Peyer's patch (tissue), 4 donors: ENCODE results near the gene GGA1.

Source experiments
- POLR2A ChIP-seq, 2 donors: fragments of 450-650 bp; IDR thresholded peaks; one replicate each; pipeline ENCODE4 v1.5.1; 2017; ENCODE audit warnings: antibody characterized with exemption in 2 of 2, mild to moderate bottlenecking in 2 of 2, moderate library complexity in 2 of 2
- TF ChIP-seq, protein P1 (sequence below), 6 experiments: fragments of 450-650 bp in 4 of 6; fragments of 200-600 bp in 2 of 6; sonication (generic) in 1 of 6; IDR thresholded peaks; one replicate each; pipeline ENCODE4 v1.5.1; 2017 to 2019; ENCODE audit warnings: antibody characterized with exemption in 6 of 6, mild to moderate bottlenecking in 3 of 6, moderate library complexity in 1 of 6

DNA sequence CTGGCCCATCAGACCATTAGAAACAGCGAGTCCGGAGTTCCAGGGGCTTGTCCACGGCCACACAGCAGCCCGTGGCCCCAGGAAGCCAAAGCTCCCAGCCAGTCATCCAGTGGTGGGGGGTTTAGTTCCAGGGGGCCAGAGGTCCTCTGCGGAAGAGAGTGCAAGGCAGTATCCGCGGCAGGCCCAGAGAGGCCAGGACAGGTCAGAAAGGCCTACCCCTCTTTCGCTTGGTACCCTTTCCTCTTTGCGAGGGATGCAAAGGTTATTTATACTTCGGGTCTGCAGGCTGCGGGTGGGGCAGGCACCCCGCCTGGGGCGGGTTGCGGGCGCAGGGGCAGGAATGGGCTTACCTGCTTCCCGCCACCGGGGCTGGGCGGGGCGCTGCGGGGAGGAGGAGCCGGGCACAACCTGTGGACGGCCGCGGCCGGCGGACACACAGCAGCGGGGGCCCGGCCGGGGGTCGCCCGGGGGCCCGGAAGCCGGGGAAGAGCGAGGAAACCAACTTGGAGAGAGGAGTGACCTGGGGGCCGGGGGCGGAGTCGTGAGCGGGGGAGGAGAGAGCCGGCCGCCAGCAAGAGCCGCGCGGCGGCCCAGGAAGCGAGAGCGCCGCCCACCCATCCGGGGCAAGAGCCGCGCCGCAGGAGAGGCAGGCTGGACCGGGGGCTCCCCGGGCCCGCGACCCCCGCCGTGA is 30.6 kb downstream of the GGA1 start, which contains the start of gene SH3BP1:
- TF ChIP-seq, protein P1, sequence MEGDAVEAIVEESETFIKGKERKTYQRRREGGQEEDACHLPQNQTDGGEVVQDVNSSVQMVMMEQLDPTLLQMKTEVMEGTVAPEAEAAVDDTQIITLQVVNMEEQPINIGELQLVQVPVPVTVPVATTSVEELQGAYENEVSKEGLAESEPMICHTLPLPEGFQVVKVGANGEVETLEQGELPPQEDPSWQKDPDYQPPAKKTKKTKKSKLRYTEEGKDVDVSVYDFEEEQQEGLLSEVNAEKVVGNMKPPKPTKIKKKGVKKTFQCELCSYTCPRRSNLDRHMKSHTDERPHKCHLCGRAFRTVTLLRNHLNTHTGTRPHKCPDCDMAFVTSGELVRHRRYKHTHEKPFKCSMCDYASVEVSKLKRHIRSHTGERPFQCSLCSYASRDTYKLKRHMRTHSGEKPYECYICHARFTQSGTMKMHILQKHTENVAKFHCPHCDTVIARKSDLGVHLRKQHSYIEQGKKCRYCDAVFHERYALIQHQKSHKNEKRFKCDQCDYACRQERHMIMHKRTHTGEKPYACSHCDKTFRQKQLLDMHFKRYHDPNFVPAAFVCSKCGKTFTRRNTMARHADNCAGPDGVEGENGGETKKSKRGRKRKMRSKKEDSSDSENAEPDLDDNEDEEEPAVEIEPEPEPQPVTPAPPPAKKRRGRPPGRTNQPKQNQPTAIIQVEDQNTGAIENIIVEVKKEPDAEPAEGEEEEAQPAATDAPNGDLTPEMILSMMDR (IDR thresholded peaks at IDR 0.05) = peak in 2 of 6 experiments; percentile 13 to 25
- peak; percentile 57 to 70 for TF ChIP-seq POLR2A (IDR thresholded peaks at IDR 0.05)
